Esophagus muscularis mucosa (tissue), 4 donors: ENCODE measurements around the gene NCKAP5. TPM values are rescaled to one million over a fixed set of nuclear protein-coding genes. Genes with fewer than 3 reads are reported as not detected.

ENCODE experiments used
- DNase-seq: peaks from one replicate; pipeline ENCODE4 v3.0.0-alpha.2; 2017; ENCODE audit errors: extremely low spot score
- H3K27ac ChIP-seq, 4 donors: fragments of 200-600 bp; sonication (generic); replicated peaks in 1 of 4; 1 replicate in 3 of 4; 2 replicates in 1 of 4; pipeline ENCODE4 v1.5.1; 2016 to 2019; ENCODE audit warnings: mild to moderate bottlenecking in 1 of 4
- H3K27me3 ChIP-seq, 4 donors: fragments of 200-600 bp; sonication (generic); one replicate each; pipeline versions ENCODE4 v1.5.1 to v1.6.0; 2016 to 2019
- H3K36me3 ChIP-seq, 4 donors: fragments of 200-600 bp; sonication (generic); one replicate each; pipeline ENCODE4 v1.5.1; 2016 to 2019
- H3K4me1 ChIP-seq, 4 donors: fragments of 200-600 bp; sonication (generic); one replicate each; pipeline ENCODE4 v1.5.1; 2016 to 2019
- H3K4me3 ChIP-seq, 4 donors: fragments of 200-600 bp; sonication (generic); 1 replicate in 2 of 4; 2 replicates in 2 of 4; pipeline ENCODE4 v1.5.1; 2016 to 2019; ENCODE audit warnings: mild to moderate bottlenecking in 4 of 4, moderate library complexity in 1 of 4
- H3K9me3 ChIP-seq, 4 donors: fragments of 200-600 bp; sonication (generic); 1 replicate in 3 of 4; 2 replicates in 1 of 4; pipeline ENCODE4 v1.5.1; 2016 to 2019
- CTCF ChIP-seq, 3 experiments: fragments of 200-600 bp in 2 of 3; fragments of 450-650 bp in 1 of 3; sonication (generic) in 2 of 3; IDR thresholded peaks; one replicate each; pipeline ENCODE4 v1.5.1; 2017 to 2019; ENCODE audit warnings: antibody characterized with exemption in 3 of 3, mild to moderate bottlenecking in 2 of 3, moderate library complexity in 1 of 3
- EP300 ChIP-seq: sonication (generic); formaldehyde crosslinking; IDR thresholded peaks from one replicate; pipeline ENCODE4 v1.6.1; 2017; ENCODE audit warnings: antibody characterized with exemption
- POLR2A ChIP-seq: fragments of 450-650 bp; IDR thresholded peaks from one replicate; pipeline ENCODE4 v1.6.1; 2017; ENCODE audit warnings: antibody characterized with exemption, moderate library complexity, mild to moderate bottlenecking, low read depth
- POLR2AphosphoS5 ChIP-seq, 2 donors: sonication (generic); formaldehyde crosslinking; IDR thresholded peaks; one replicate each; pipeline ENCODE4 v1.6.1; 2017; ENCODE audit warnings: antibody characterized with exemption in 2 of 2
- WGBS: methylation state at CpG from one replicate; pipeline ENCODE4 v1.1.5; 2018; 5-methylcytosine and 5-hydroxymethylcytosine counted together
- intact Hi-C: fragments of 100-400 bp; cut with DNase I; formaldehyde crosslinking; loops from one replicate; pipeline ENCODE4 v1.15.1; 2023
- total RNA-seq, 4 donors: library from RNA; depleted of rRNA; stranded (reverse); fragments of >200 nt; gene quantifications; one replicate each; pipeline versions ENCODE4 v1.1.0 to v1.2.1, GENCODE V29; 2016

The NCKAP5 gene
- total RNA-seq, 4 donors from 2014 or later = 0.33 to 1.8 (median 1.0) TPM

- intact Hi-C loops = no loop called here
- Histone ChIP-seq H3K9me3 (no peaks in the 10 kb centered on the region), H3K36me3 (no peaks in the 10 kb centered on the region), H3K4me3 (no peak overlapping the region), H3K4me1 (no peaks in the 10 kb centered on the region), H3K27ac (no peak overlapping the region), H3K27me3 (peaks cover 0 to 7% (median 0%) of the 10 kb centered on the region in 4 donors)
- TF ChIP-seq CTCF (IDR thresholded peaks at IDR 0.05) (no peak), POLR2A (no peak), EP300 (no peak), POLR2AphosphoS5 (IDR thresholded peaks at IDR 0.05) (no peak)
- WGBS = 76% methylated on average over 9 of the region's 10 CpGs
- no peak for DNase-seq
Measured at GRCh38 chr2:133169274-133169912, 398.9 kb downstream of the NCKAP5 start.

GRCh38 chr2:133167990-133168389, 400.3 kb downstream of the NCKAP5 start:
- no peaks in the 10 kb centered on the region for H3K36me3 ChIP-seq
- TF ChIP-seq POLR2AphosphoS5 (IDR thresholded peaks at IDR 0.05) = no peak
- TF ChIP-seq CTCF (IDR thresholded peaks at IDR 0.05) = no peak
- no peak for TF ChIP-seq EP300
- TF ChIP-seq POLR2A = no peak
- no peak for DNase-seq
- H3K4me3 ChIP-seq = no peak overlapping the region
- H3K27ac ChIP-seq = no peak overlapping the region
- intact Hi-C loops = no loop called here
- WGBS = 96% methylated on average over 3 of the region's 3 CpGs
- no peaks in the 10 kb centered on the region for H3K9me3 ChIP-seq
- peaks cover 0 to 7% (median 0%) of the 10 kb centered on the region in 4 donors for H3K27me3 ChIP-seq
- H3K4me1 ChIP-seq = no peaks in the 10 kb centered on the region

- peaks cover 0 to 7% (median 0%) of the 10 kb centered on the region in 4 donors for H3K27me3 ChIP-seq
- no peak overlapping the region for H3K4me3 ChIP-seq
- no peaks in the 10 kb centered on the region for H3K9me3 ChIP-seq
- no peaks in the 10 kb centered on the region for H3K36me3 ChIP-seq
- H3K4me1 ChIP-seq = no peaks in the 10 kb centered on the region
- intact Hi-C loops = no loop called here
- no peak for DNase-seq
- H3K27ac ChIP-seq = no peak overlapping the region
- TF ChIP-seq CTCF (IDR thresholded peaks at IDR 0.05) = no peak
- no peak for TF ChIP-seq POLR2AphosphoS5 (IDR thresholded peaks at IDR 0.05)
- TF ChIP-seq EP300 = no peak
- TF ChIP-seq POLR2A = no peak
- 79% methylated on average over 3 of the region's 3 CpGs for WGBS
Measured at GRCh38 chr2:133167223-133167622, 401.0 kb downstream of the NCKAP5 start.

GRCh38 chr2:133166031-133166430, 402.2 kb downstream of the NCKAP5 start:
- H3K4me1 ChIP-seq = no peaks in the 10 kb centered on the region
- TF ChIP-seq EP300 (no peak), POLR2AphosphoS5 (IDR thresholded peaks at IDR 0.05) (no peak), POLR2A (no peak), CTCF (IDR thresholded peaks at IDR 0.05) (no peak)
- no peak overlapping the region for H3K4me3 ChIP-seq
- intact Hi-C loops = no loop called here
- no peak overlapping the region for H3K27ac ChIP-seq
- peaks cover 0 to 7% (median 0%) of the 10 kb centered on the region in 4 donors for H3K27me3 ChIP-seq
- no peak for DNase-seq
- H3K36me3 ChIP-seq = no peaks in the 10 kb centered on the region
- WGBS = 80% methylated on average over 2 of the region's 2 CpGs
- H3K9me3 ChIP-seq = no peaks in the 10 kb centered on the region

GRCh38 chr2:133163111-133163510, 405.2 kb downstream of the NCKAP5 start:
- WGBS = 65% methylated on average over 4 of the region's 4 CpGs
- no peaks in the 10 kb centered on the region for H3K4me1 ChIP-seq
- no peak for TF ChIP-seq POLR2AphosphoS5 (IDR thresholded peaks at IDR 0.05)
- TF ChIP-seq CTCF (IDR thresholded peaks at IDR 0.05) = no peak
- TF ChIP-seq POLR2A = no peak
- TF ChIP-seq EP300 = no peak
- no peaks in the 10 kb centered on the region for H3K27me3 ChIP-seq
- H3K27ac ChIP-seq = no peak overlapping the region
- no peaks in the 10 kb centered on the region for H3K36me3 ChIP-seq
- intact Hi-C loops = no loop called here
- DNase-seq = no peak
- no peaks in the 10 kb centered on the region for H3K9me3 ChIP-seq
- no peak overlapping the region for H3K4me3 ChIP-seq
